ENCODE measurements around the gene RUBCN. TPM values are rescaled to one million over a fixed set of nuclear protein-coding genes. Genes with fewer than 3 reads are reported as not detected.
A peak's percentile ranks its signal among the peaks of the same experiment; 100 is the strongest.

Gene RUBCN
- total RNA-seq, 1 donor = 22.3 TPM

DNA sequence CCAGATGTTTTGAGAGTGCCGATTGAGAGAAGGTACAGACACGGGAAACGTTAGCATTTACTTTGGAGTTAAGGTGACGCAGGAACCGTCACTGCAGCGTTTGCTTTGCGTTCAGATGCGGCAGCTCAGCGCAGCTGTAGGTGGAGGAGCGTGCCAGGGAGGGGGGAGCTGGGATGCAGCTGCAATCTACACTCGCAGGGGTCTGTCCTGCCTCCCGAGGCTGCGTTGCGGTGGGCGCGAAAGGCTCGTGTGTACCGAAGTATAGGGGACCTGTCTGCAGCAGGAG, 12.6 kb upstream of the RUBCN start:
- DNase-seq (ENCODE audit: low read depth) = peak; percentile 55
- TF ChIP-seq, protein P1, sequence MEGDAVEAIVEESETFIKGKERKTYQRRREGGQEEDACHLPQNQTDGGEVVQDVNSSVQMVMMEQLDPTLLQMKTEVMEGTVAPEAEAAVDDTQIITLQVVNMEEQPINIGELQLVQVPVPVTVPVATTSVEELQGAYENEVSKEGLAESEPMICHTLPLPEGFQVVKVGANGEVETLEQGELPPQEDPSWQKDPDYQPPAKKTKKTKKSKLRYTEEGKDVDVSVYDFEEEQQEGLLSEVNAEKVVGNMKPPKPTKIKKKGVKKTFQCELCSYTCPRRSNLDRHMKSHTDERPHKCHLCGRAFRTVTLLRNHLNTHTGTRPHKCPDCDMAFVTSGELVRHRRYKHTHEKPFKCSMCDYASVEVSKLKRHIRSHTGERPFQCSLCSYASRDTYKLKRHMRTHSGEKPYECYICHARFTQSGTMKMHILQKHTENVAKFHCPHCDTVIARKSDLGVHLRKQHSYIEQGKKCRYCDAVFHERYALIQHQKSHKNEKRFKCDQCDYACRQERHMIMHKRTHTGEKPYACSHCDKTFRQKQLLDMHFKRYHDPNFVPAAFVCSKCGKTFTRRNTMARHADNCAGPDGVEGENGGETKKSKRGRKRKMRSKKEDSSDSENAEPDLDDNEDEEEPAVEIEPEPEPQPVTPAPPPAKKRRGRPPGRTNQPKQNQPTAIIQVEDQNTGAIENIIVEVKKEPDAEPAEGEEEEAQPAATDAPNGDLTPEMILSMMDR (IDR thresholded peaks at IDR 0.05; ENCODE audit: insufficient read depth, low read length) = no peak
- H3K4me3 ChIP-seq (ENCODE audit: low read depth, low read length) = peak overlapping the region; percentile 88

DNA sequence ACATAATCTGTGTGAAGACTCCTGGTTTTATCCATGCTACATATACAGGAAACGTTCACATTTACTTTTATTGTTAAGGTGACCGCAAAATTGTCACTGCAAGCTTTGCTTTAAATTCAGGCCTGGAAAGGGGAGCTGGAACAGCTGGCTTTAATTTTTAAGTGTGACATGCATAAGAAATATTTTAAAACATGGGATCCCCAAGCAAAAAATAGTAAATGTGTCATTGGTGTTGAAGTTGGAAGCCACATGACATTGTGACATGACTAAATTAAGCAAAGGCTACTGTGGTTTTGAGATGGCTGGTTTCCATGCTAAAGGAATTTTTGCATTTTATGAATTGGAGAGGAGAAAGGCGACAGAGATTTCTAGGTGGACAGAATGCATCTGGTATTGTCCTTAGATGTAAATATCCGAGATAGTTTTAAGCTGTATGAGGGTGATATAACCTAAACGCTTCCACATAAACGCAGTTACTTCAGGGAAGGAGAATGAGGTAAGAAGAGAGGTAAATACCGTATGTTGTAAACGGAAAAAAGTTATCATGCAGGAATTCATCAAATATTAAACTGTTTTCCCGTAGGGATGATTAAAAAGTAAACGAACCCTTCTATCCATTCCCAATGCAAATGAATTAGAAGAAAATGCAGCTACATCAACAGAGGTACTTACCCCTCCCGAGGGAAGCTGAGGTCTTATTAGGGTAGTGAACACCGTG, 12.1 kb upstream of the RUBCN start:
- peak overlapping the region; percentile 88 for H3K4me3 ChIP-seq (ENCODE audit: low read depth, low read length)
- peak; percentile 29 for DNase-seq (ENCODE audit: low read depth)
- TF ChIP-seq, protein P1 (IDR thresholded peaks at IDR 0.05; ENCODE audit: insufficient read depth, low read length) = no peak

DNA sequence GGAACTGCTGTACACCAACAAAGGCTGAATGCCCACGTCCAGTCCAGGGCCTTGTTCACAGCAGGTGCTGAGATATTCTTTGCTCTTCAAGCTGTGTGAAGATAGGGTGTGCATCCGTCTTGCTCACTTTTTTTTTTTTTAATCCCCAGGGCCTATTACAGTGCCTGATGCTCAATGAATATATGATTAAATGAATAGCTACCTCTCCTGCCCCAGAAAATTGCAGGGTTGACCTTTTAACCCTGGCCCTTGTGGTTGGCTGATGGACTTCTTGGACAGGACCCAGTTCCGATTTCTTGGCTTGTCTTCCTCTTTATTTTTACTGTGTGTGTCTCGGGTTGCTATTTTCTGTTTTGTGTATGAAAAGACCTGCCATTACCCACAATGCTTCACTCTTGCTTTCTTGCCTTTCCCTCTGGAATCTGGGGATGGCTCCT, 10.1 kb upstream of the RUBCN start:
- H3K4me3 ChIP-seq (ENCODE audit: low read depth, low read length) = no peak overlapping the region
- no peak for DNase-seq (ENCODE audit: low read depth)
- TF ChIP-seq, protein P1 (IDR thresholded peaks at IDR 0.05; ENCODE audit: insufficient read depth, low read length) = no peak

DNA sequence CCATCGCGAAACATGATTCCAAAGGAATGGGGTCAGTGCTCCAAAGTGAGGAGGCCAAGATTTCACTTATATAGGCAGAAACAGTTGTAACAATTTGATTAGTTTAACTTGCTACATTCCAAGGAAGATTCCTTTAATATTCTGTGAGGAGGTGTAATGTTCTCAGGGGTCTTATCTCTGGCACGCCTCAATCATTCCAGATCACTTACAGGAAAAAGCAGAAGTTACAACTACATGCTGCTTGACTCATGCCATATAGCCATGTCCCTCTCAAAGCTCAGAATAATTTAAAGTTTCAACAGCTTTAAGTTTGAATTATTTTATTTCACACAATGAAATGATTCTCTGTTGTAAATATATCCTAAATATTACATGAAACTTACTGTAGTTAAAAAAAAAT, 9.5 kb upstream of the RUBCN start:
- no peak for DNase-seq (ENCODE audit: low read depth)
- TF ChIP-seq, protein P1 (IDR thresholded peaks at IDR 0.05; ENCODE audit: insufficient read depth, low read length) = no peak
- H3K4me3 ChIP-seq (ENCODE audit: low read depth, low read length) = no peak overlapping the region

DNA sequence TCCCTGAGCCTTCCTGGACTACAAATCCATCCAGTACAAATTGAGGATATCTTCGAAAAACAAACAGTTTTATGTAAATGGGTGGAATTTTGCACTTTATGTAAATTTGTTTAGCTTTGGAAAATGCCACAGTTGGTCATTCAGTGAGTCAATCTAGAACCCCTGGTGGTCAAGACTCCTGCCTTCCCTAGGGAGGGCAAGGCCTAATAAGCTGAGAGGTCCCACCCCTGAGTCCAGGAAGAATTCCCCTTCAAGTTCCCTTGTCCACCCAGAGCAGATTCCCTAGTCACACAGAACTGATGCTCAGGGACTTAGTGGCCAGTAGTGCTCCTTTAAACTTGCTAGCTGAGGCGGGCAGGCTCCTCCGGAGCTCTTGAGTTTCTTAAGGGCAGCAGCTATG, 6.1 kb upstream of the RUBCN start:
- DNase-seq (ENCODE audit: low read depth) = no peak
- H3K4me3 ChIP-seq (ENCODE audit: low read depth, low read length) = no peak overlapping the region
- TF ChIP-seq, protein P1 (IDR thresholded peaks at IDR 0.05; ENCODE audit: insufficient read depth, low read length) = no peak

DNA sequence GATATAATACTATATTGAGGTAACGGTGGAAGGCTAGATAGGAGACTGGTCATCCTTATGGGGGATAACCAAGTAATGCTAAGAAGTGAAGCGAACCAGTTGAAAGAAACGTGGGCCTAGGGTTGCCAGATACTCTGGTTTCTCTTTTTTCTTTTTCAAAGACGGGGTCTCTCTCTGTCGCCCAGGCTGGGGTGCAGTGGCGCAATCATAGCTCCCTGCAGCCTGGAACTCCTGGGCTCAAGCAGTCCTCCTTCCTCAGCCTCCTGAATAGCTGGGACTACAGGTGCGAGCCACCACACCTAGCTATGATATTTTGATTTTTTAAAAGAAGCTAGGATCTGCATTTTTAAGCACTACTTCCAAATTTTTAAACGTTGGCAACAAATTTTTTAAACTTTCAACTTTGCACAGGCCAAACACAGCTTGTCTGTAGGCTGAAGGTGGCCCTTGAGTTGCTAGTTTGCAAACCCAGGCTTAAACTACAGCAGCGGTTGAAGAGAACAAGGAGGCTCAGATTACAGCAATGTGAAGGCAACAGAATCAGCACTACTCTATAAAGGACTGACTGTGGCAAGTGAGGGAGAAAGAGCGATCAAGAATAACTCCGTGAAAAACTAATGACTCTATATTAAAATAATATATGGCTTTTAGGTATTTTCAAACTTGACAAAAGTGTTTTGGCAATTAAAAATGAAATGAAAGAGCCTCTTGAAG, 1.2 kb upstream of the RUBCN start:
- TF ChIP-seq, protein P1 (IDR thresholded peaks at IDR 0.05; ENCODE audit: insufficient read depth, low read length) = no peak
- peak overlapping the region; percentile 81 for H3K4me3 ChIP-seq (ENCODE audit: low read depth, low read length)
- no peak for DNase-seq (ENCODE audit: low read depth)
